HG03095 (cell line): ENCODE measurements around the gene KIFC3.

Experiments used
- ATAC-seq: cut with Tn5 transposase; IDR thresholded peaks from one replicate; pipeline ENCODE4 v1.9.1; 2021; ENCODE audit warnings: moderate library complexity; ENCODE audit not compliant: unreplicated experiment

Gene KIFC3

GRCh38 chr16:57770361-57770760 is 31.9 kb downstream of the KIFC3 start:
- no peak for ATAC-seq

- no peak for ATAC-seq
These were observed 32.6 kb downstream of the KIFC3 start for GRCh38 chr16:57769541-57770145.

- no peak for ATAC-seq
These were observed 35.5 kb downstream of the KIFC3 start for GRCh38 chr16:57766714-57767348.

- ATAC-seq, result no peak
These were observed 37.0 kb downstream of the KIFC3 start for GRCh38 chr16:57765160-57765728.

- ATAC-seq, result no peak
These were observed 37.7 kb downstream of the KIFC3 start for GRCh38 chr16:57764341-57765159.

GRCh38 chr16:57764006-57764340 is 38.3 kb downstream of the KIFC3 start:
- no peak for ATAC-seq

- no peak for ATAC-seq
These were observed 38.8 kb downstream of the KIFC3 start for GRCh38 chr16:57763285-57764005.

- ATAC-seq, result no peak
These were observed 39.8 kb downstream of the KIFC3 start for GRCh38 chr16:57762365-57763040.

- ATAC-seq, result no peak
These were observed 40.3 kb downstream of the KIFC3 start for GRCh38 chr16:57761957-57762356.

GRCh38 chr16:57761301-57761700 is 41.0 kb downstream of the KIFC3 start:
- ATAC-seq, result no peak

GRCh38 chr16:57760357-57761160 is 41.7 kb downstream of the KIFC3 start:
- ATAC-seq, result no peak

- no peak for ATAC-seq
These were observed 42.5 kb downstream of the KIFC3 start for GRCh38 chr16:57759541-57760356.

GRCh38 chr16:57759131-57759530 is 43.2 kb downstream of the KIFC3 start:
- ATAC-seq, result no peak

- ATAC-seq, result no peak
These were observed 43.8 kb downstream of the KIFC3 start for GRCh38 chr16:57758331-57759117.

- no peak for ATAC-seq
These were observed 44.4 kb downstream of the KIFC3 start for GRCh38 chr16:57757883-57758282.

GRCh38 chr16:57757326-57757786 is 44.9 kb downstream of the KIFC3 start:
- ATAC-seq, result peak; percentile 82

- ATAC-seq, result no peak
These were observed 45.6 kb downstream of the KIFC3 start for GRCh38 chr16:57756424-57757325.
